Embryonic facial prominence (tissue), 1 donor: ENCODE data around the gene FDCSP.
"Not testable (repeated sequence)": the region's sequence is repeated elsewhere in the genome, so short reads cannot be mapped to it uniquely, and the experiment has no call there.

Experiments used
- DNase-seq: peaks from one replicate; pipeline ENCODE4 v3.0.0-alpha.2; 2016; ENCODE audit errors: extremely low spot score

Gene FDCSP

GRCh38 chr4:70225824-70226223 lies at the start of gene FDCSP:
TSS of gene FDCSP (plus strand) at chr4:70226124. CDS start at chr4:70231195, 5,071 bp downstream.
- no peak for DNase-seq

- no peak for DNase-seq
These were observed 48.8 kb upstream of the FDCSP start for GRCh38 chr4:70177090-70177489.

GRCh38 chr4:70178075-70178660 lies 47.8 kb upstream of the FDCSP start:
- DNase-seq, result no peak

GRCh38 chr4:70179811-70180210 lies 46.1 kb upstream of the FDCSP start:
- DNase-seq, result no peak

GRCh38 chr4:70181864-70182263 lies 44.1 kb upstream of the FDCSP start:
- no peak for DNase-seq

- no peak for DNase-seq
These were observed 43.3 kb upstream of the FDCSP start for GRCh38 chr4:70182517-70183167.

- no peak for DNase-seq
These were observed 42.6 kb upstream of the FDCSP start for GRCh38 chr4:70183168-70183939.

- DNase-seq, result no peak
These were observed 42.0 kb upstream of the FDCSP start for GRCh38 chr4:70183940-70184246.

- DNase-seq, result no peak
These were observed 38.7 kb upstream of the FDCSP start for GRCh38 chr4:70187216-70187615.

- DNase-seq, result no peak
These were observed 35.3 kb upstream of the FDCSP start for GRCh38 chr4:70190579-70190978.

GRCh38 chr4:70191647-70192046 lies 34.3 kb upstream of the FDCSP start:
- no peak for DNase-seq

GRCh38 chr4:70192895-70193294 lies 33.0 kb upstream of the FDCSP start:
- DNase-seq, result no peak

GRCh38 chr4:70195425-70195824 lies 30.5 kb upstream of the FDCSP start, which contains the start of gene ODAM:
TSS of gene ODAM (plus strand) at chr4:70195725. CDS start at chr4:70196544, 819 bp downstream.
- DNase-seq, result no peak

GRCh38 chr4:70196857-70197256 lies 29.1 kb upstream of the FDCSP start:
- DNase-seq, result no peak

GRCh38 chr4:70197842-70198241 lies 28.1 kb upstream of the FDCSP start:
- DNase-seq, result no peak

GRCh38 chr4:70203601-70204000 lies 22.3 kb upstream of the FDCSP start:
- DNase-seq, result no peak

GRCh38 chr4:70212752-70213151 lies 13.2 kb upstream of the FDCSP start:
- DNase-seq, result not testable (repeated sequence)

GRCh38 chr4:70216109-70216508 lies 9.8 kb upstream of the FDCSP start:
- not testable (repeated sequence) for DNase-seq

- DNase-seq, result not testable (repeated sequence)
These were observed 9.4 kb upstream of the FDCSP start for GRCh38 chr4:70216550-70216949.

GRCh38 chr4:70221389-70221788 lies 4.5 kb upstream of the FDCSP start:
- not testable (repeated sequence) for DNase-seq

- DNase-seq, result not testable (repeated sequence)
These were observed 4.1 kb upstream of the FDCSP start for GRCh38 chr4:70221818-70222217.

- no peak for DNase-seq
These were observed 10.2 kb downstream of the FDCSP start for GRCh38 chr4:70236125-70236524.
